ENCODE data around the gene NAALADL1.
"Not testable (repeated sequence)": the region's sequence is repeated elsewhere in the genome, so short reads cannot be mapped to it uniquely, and the experiment has no call there.

Gene NAALADL1

DNA sequence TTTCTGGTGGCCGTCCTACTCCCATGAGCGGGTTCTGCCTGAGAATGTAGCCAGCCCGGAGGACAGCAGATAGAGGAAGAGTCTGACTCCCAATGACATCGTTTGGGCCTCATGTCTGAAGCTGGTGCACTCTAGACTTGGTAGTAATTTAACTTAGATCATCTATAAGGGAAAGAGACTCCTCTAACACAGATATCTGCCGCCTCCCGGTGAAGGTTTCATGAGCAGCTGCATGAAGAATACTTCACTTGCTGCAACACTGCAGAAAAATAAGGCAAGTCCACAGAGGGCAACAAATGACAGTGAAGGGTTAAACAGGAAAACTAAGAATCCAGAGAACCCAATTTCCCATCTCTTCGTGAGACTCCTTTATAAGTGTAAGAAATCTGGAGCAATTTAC, 50.3 kb downstream of the NAALADL1 start:
- no peak for FAIRE-seq

DNA sequence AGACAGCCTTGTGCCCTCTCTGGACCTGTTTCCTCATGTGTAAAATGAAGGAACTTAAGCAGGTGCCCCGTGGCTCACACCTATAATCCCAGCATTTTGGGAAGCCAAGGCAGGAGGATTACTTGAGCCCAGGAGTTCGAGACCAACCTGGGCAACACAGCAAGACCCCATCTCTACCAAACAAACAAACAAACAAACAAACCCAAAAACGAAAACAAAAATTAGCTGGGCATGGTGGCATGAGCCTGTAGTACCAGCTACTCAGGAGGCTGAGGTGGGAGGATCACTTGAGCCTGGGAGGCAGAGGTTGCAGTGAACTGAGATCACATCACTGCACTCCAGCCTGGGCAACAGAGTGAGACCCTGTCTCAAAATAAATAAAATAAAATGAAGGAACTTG, 54.4 kb downstream of the NAALADL1 start:
- FAIRE-seq, result not testable (repeated sequence)

DNA sequence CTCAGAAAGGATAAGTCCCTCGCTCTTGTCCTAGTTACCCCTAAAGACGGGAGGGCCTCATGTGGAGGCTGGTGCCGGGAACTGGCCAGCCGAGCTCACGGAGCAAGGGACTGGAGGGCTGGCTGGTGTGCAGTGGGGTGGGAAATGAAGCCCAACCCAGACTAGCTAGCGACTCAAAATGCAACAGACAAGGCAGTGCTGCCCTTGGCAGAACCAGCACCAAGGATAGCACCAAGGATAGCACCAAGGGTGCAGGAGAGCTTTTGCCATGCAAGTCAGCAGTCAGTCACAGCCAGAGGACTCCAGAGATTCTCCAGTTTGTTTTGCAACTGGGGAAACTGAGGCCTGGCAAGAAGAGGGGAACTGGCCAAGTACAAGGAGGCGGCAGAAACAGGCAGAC, 55.1 kb downstream of the NAALADL1 start:
- FAIRE-seq, result no peak

DNA sequence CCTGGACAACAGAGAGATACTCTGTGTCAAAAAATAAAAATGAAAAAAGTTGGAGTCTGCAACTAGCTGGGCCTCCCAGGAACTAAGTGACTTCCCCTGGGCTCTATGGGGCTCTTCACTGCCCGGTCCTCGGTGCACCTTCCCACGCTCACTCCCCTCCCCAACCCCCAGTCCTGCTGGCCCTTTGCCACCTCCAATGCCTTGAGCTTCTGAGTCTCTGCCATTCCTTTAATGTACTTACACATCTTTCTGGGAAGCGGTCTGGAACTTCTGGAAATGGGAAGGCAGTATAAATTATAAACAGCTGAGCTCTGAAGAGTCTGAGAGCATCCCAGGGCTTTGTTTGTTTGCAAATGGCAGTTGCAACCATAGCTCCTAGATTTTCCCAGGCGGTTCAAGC, 55.6 kb downstream of the NAALADL1 start:
- FAIRE-seq, result no peak

DNA sequence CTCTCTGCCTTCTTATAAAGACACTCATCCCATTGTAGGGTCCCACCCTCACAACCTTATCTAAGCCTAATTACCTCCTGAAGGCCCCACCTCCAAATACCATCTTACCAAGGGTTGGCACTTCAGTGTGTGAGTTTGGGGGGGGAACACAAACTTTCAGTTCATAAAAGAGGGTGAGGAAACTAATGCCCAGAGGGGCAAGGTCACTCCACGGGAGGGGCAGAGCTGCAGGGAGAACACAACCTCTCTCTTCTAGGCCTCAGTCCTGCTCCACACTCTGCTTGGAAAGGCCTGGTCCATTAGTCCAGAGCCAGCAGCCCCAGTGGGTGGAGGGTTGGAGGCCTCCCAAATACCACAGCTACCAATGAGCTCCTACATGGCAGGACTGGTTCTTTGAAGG, 58.9 kb downstream of the NAALADL1 start:
- FAIRE-seq, result no peak

DNA sequence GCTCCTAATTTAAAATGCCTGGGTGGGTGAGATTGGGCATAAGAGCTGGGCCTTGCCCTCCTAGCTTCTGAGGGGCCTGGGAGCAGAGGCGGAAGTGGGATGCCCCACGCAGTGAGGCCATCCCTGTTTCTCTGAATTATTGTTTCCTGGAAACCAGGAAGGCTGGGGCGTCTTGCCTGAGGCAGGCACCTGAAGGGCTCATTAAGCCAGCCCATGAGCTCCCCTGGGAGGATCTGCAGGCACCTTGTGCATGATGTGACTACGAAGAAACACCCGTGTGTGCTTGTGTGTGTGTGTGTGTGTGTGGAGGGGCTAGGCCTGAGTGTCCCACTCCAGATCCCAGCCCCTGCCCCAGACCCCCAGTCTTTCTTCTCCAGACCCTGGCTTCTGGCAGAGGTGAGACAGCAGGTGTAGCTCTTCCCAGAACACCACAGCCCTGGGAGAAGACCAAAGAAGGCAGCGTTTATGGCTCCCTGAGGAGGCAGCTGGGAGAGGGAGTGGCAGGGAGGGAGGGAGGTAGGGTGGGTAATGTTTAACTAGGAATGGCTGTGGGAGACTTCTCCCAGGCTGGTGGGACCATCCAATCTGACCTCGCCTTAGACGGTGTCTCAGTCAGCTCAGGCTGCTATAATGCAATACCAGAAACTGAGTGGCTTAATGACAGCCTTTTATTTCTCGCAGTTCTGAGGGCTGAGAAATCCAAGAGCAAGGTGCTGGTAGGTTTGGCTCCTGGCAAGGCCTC, 59.5 kb downstream of the NAALADL1 start:
- no peak for FAIRE-seq

DNA sequence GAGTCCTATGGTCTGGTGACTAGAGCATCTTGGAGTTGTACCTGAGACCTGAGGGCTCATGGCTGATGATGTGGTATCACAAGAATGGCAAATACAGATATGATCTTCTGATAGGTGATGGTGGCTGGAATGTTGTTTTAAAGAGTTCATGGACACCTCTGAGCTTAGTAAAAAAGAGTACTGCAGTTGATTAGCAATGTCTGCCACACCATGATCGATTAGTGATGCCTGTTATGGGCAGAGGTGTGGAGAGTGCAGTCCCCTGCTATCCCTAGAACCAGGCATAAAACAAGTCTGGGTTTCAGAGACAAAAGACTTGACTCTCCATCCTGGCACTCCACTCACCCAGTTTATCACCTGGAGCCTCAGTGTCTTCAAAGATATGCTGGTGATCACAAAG, 60.2 kb downstream of the NAALADL1 start:
- FAIRE-seq, result no peak

DNA sequence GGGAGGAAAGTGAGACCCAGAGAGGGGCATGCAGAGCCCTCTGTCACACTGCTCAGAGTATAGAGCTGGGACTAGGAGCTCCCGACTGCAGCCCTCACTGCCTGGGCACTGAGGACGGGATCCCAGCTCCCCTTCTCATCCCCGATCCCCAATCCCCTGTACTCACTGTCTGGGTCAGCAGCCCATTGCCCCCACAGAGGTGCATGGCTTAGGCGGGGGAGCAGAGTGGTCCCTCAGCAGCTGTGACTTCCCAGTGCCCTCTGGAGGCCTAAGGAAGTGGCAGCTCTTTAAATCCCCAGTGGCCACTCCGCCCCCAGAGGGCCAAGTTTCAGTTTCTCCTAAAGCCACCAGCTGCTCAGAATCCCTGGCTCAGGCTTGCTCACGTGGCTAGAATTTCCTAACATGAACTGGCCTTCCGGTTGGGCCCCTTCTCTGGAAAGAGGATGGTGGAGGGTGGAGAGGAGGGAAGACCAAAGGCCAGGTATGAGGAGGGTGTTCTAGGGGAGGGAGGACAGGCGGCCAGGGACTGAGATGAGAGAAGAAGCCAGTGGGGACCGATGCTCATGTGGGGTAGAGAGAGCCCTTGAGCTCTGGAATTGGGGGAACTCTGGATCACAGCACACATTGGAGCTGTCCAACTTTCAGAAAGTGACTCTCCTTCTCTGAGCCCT, 61.5 kb downstream of the NAALADL1 start, which contains the start of gene BATF2:
TSS of gene BATF2 (minus strand) at position 262 of the 671 bp plus-strand sequence. CDS start at position 205, 57 bp downstream.
- FAIRE-seq, result peak; percentile 39

DNA sequence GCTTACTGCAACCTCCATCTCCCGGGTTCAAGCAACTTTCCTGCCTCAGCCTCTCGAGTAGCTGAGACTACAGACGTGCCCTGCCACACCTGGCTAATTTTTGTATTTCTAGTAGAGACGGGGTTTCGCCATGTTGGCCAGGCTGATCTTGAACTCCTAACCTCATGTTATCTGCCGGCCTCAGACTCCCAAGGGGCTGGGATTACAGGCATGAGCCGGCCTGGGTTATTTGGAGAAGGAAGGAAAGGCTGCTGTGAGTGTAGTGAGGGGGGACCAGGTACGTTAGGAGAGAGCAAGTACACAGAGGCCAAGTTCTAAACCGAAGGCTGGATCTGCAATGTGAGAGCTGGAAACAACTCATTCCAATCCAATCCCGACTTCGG, 62.0 kb downstream of the NAALADL1 start:
- no peak for FAIRE-seq
